A673 (cell line): Measurements from ENCODE around the gene MYH15.

Source experiments
- EZH2 ChIP-seq: fragments of 200-600 bp; sonication (generic); IDR thresholded peaks from 2 replicates; pipeline ENCODE4 v1.6.1; 2017; ENCODE audit warnings: borderline replicate concordance, low read depth, mild to moderate bottlenecking, mixed read lengths, antibody characterized with exemption, low read length; ENCODE audit not compliant: poor library complexity, severe bottlenecking
- TF ChIP-seq, protein P1 (sequence below): fragments of 300-800, 200-600 bp; sonication (generic); conservative IDR thresholded peaks from 2 replicates; pipeline ENCODE4 v1.5.1; 2017; ENCODE audit warnings: low read depth, mild to moderate bottlenecking, antibody characterized with exemption, low read length, moderate library complexity, mixed read lengths

- TF ChIP-seq, protein P1, sequence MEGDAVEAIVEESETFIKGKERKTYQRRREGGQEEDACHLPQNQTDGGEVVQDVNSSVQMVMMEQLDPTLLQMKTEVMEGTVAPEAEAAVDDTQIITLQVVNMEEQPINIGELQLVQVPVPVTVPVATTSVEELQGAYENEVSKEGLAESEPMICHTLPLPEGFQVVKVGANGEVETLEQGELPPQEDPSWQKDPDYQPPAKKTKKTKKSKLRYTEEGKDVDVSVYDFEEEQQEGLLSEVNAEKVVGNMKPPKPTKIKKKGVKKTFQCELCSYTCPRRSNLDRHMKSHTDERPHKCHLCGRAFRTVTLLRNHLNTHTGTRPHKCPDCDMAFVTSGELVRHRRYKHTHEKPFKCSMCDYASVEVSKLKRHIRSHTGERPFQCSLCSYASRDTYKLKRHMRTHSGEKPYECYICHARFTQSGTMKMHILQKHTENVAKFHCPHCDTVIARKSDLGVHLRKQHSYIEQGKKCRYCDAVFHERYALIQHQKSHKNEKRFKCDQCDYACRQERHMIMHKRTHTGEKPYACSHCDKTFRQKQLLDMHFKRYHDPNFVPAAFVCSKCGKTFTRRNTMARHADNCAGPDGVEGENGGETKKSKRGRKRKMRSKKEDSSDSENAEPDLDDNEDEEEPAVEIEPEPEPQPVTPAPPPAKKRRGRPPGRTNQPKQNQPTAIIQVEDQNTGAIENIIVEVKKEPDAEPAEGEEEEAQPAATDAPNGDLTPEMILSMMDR = no peak
- TF ChIP-seq EZH2 = no peak
Measured at GRCh38 chr3:108516881-108517280, 6.5 kb upstream of the MYH15 start.
